ENCODE data around the gene RAB11FIP2. TPM values are rescaled to one million over a fixed set of nuclear protein-coding genes. Genes with fewer than 3 reads are reported as not detected.

RAB11FIP2 gene
- total RNA-seq, 1 experiment from 2014 or later = 18.4 TPM

DNA sequence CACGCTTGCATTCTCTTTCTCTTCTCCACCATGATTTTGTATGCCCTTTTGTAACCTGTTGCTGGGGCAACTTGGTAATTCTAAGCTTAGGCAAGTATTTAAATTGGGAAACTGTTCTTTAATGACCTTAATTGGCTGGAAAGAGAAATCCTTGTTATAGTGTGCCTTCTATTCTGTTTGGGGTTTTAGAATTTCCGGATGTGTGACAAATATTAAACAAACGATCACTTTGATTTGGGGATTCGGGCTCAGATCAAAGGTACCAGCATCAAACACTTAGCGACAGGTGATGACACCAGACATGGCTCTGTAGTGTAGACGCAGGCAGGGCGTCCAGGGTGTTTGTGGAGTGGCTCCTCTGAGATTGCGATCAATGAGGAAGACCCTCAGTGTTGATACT, 55.0 kb downstream of the RAB11FIP2 start:
- Histone ChIP-seq H3T11ph (ENCODE audit: low read length) (no peak overlapping the region), H4K91ac (ENCODE audit: insufficient read length, low read depth, low read length) (no peak overlapping the region), H3K4me1 (ENCODE audit: insufficient read depth, low read length) (no peaks in the 10 kb centered on the region), H3K79me1 (ENCODE audit: insufficient read depth, low read depth, low read length, poor library complexity, severe bottlenecking) (no peaks in the 10 kb centered on the region), H3K56ac (ENCODE audit: insufficient read length, low read depth, low read length) (no peak overlapping the region), H2BK5ac (ENCODE audit: insufficient read length, low read length) (no peak overlapping the region), H3K9ac (ENCODE audit: extremely low read depth, insufficient read length, low read length) (no peak overlapping the region), H2AK5ac (ENCODE audit: insufficient read length, low read length) (no peak overlapping the region), H3K18ac (ENCODE audit: insufficient read length, low read depth, low read length) (no peak overlapping the region), H2BK20ac (ENCODE audit: low read depth, low read length, poor library complexity, severe bottlenecking) (no peak overlapping the region), H4K5ac (ENCODE audit: insufficient read length, low read depth, low read length) (no peak overlapping the region), H2BK120ac (ENCODE audit: low read depth, low read length, poor library complexity, severe bottlenecking) (no peak overlapping the region), H2AFZ (ENCODE audit: low read length) (no peak overlapping the region), H3K14ac (ENCODE audit: insufficient read depth, low read length) (no peak overlapping the region), H4K20me1 (ENCODE audit: control insufficient read depth, insufficient read depth, insufficient read length) (no peaks in the 10 kb centered on the region), H3K4ac (ENCODE audit: low read depth, low read length) (no peak overlapping the region), H4K8ac (replicated peaks; ENCODE audit: insufficient read length, low read depth, low read length) (no peak overlapping the region), H3K79me2 (ENCODE audit: insufficient read depth, low read length) (no peaks in the 10 kb centered on the region), H3K4me2 (ENCODE audit: insufficient read depth, insufficient read length, low read length) (no peak overlapping the region), H2BK15ac (ENCODE audit: low read depth, low read length) (no peak overlapping the region), H2BK12ac (ENCODE audit: insufficient read length, low read depth, low read length) (no peak overlapping the region), H3K27ac (ENCODE audit: insufficient read length, low read depth, low read length) (no peak overlapping the region), H3K23me2 (ENCODE audit: insufficient read length, low read depth, low read length, poor library complexity, severe bottlenecking) (no peaks in the 10 kb centered on the region), H3K9me3 (ENCODE audit: control insufficient read depth, low read depth, low read length) (no peaks in the 10 kb centered on the region), H3K23ac (ENCODE audit: insufficient read length, low read depth, low read length) (no peak overlapping the region), H3K27me3 (ENCODE audit: insufficient read depth, low read length) (no peaks in the 10 kb centered on the region)
- Mint-ChIP-seq H3K27ac (no peak overlapping the region), H3K9me3 (peaks cover 3 to 8% of the 10 kb centered on the region in 2 experiments; a peak in 4 of 5 replicates), H3K27me3 (ENCODE audit: low read depth) (no peaks in the 10 kb centered on the region), H3K4me1 (peaks cover 24 to 33% of the 10 kb centered on the region in 2 experiments), H3K4me3 (no peak overlapping the region), H3K36me3 (ENCODE audit: insufficient read depth in 1 of 3, low read depth in 3 of 3) (peaks cover 0 to 12% (median 5%) of the 10 kb centered on the region in 3 experiments; a peak in 5 of 7 replicates)
- no peak for DNase-seq
- WGBS (ENCODE audit: extremely low coverage, insufficient read length, low lambda C conversion rate) = no CpG with 5 or more reads among the region's 8 CpGs
- TF ChIP-seq CTCF (conservative IDR thresholded peaks at IDR 0.05) = no peak
